GM12872 (cell line): Measurements from ENCODE around the gene SON.

ENCODE experiments used
- TF ChIP-seq, protein P1 (sequence below): IDR thresholded peaks from 3 replicates; pipeline ENCODE4 v1.5.1; 2011; ENCODE audit warnings: low read depth, mild to moderate bottlenecking, low read length, moderate library complexity; ENCODE audit not compliant: insufficient read depth

SON gene

GRCh38 chr21:33542640-33543504 lies at the start of gene SON:
Gene SON, plus strand, starts transcription at chr21:33543038. Its CDS starts 55 bp downstream, at chr21:33543093.
- TF ChIP-seq, protein P1, sequence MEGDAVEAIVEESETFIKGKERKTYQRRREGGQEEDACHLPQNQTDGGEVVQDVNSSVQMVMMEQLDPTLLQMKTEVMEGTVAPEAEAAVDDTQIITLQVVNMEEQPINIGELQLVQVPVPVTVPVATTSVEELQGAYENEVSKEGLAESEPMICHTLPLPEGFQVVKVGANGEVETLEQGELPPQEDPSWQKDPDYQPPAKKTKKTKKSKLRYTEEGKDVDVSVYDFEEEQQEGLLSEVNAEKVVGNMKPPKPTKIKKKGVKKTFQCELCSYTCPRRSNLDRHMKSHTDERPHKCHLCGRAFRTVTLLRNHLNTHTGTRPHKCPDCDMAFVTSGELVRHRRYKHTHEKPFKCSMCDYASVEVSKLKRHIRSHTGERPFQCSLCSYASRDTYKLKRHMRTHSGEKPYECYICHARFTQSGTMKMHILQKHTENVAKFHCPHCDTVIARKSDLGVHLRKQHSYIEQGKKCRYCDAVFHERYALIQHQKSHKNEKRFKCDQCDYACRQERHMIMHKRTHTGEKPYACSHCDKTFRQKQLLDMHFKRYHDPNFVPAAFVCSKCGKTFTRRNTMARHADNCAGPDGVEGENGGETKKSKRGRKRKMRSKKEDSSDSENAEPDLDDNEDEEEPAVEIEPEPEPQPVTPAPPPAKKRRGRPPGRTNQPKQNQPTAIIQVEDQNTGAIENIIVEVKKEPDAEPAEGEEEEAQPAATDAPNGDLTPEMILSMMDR, result no peak

- TF ChIP-seq, protein P1, result no peak
These were observed 49.1 kb upstream of the SON start for GRCh38 chr21:33493756-33494155.

DNA sequence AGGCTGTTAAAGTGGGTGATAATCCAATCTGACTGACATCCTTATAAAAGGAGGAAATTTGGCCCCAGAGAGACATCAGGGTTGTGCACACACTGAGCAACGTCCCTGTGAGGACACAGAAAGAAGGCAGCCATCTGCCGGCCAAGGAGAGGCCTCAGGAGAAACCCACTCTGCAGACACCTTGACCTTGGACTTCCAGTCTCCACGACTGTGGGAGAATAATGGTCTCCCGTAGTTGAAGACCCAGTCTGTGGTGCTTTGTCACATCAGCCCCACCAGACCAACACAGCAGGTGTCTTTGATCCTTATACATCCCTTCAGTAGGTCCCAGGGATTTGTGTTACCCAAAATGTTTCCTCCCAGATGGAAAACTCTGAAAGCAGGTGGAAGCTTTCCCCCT lies 47.1 kb upstream of the SON start:
- TF ChIP-seq, protein P1, result no peak

DNA sequence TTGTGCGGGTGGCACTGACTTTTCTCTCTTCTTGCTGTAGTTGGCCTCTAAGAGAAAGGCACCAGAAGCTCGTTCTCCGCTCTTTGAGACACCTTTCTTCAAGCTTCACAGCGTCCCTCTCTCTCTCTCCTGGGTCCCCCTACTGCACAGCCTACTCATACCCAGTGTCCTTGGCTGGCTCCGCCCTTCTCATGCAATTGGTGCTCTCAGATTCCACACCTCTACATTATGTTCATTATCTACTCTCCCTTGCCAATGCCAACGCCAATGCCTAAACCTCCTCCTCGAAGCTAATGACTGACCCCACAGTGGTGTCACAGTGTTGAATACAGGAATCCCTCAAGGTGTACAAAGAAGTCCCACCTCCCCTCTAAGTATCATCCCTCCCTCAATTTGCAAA lies 46.5 kb upstream of the SON start:
- TF ChIP-seq, protein P1, result no peak

GRCh38 chr21:33505833-33506232 lies 37.0 kb upstream of the SON start:
- TF ChIP-seq, protein P1, result no peak

- TF ChIP-seq, protein P1, result no peak
These were observed 32.0 kb upstream of the SON start for GRCh38 chr21:33510826-33511225.

DNA sequence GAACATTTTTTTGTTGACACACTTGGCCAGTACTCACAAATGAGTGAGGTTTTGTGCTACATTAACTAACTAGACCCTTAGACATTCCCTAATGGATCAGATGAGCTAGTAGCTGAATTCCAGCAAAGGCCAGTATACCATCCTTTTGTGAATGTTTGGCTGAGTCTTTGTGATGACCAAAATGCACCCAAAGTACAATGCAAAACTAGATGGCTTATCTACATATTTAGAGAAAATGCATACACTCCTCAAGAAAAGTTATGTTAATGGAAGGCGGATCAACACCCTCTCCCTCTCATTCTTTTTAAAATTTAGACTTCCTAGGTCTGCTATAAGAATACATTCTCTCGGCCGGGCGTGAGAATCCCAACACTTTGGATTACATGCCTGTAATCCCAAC lies 31.2 kb upstream of the SON start:
- TF ChIP-seq, protein P1, result no peak
